ENCODE measurements around the gene CELF3. TPM values are rescaled to one million over a fixed set of nuclear protein-coding genes. Genes with fewer than 3 reads are reported as not detected.
"Not testable (repeated sequence)": the region's sequence is repeated elsewhere in the genome, so short reads cannot be mapped to it uniquely, and the experiment has no call there.

Gene CELF3
- total RNA-seq, result not detected in 2 replicates
- polyA plus RNA-seq (2012), result not detected

- DNase-seq (ENCODE audit: low read depth), result peak; percentile 40
Measured at GRCh38 chr1:151716771-151717631, at the start of gene CELF3. Gene CELF3, minus strand, starts transcription at chr1:151716803. Its CDS starts 783 bp downstream, at chr1:151716020.

- no peak for DNase-seq (ENCODE audit: low read depth)
Measured at GRCh38 chr1:151763990-151764389, 47.4 kb upstream of the CELF3 start.

GRCh38 chr1:151762941-151763921, 46.6 kb upstream of the CELF3 start, which contains the start of gene MRPL9:
Gene MRPL9, minus strand, starts transcription at chr1:151763496. Its CDS starts 17 bp downstream, at chr1:151763479.
- DNase-seq (ENCODE audit: low read depth), result peak; percentile 93

GRCh38 chr1:151760597-151761385, 44.2 kb upstream of the CELF3 start:
- no peak for DNase-seq (ENCODE audit: low read depth)

- DNase-seq (ENCODE audit: low read depth), result no peak
Measured at GRCh38 chr1:151759241-151759640, 42.6 kb upstream of the CELF3 start.

- no peak for DNase-seq (ENCODE audit: low read depth)
Measured at GRCh38 chr1:151756291-151756690, 39.7 kb upstream of the CELF3 start.

GRCh38 chr1:151741516-151741915, 24.9 kb upstream of the CELF3 start:
- no peak for DNase-seq (ENCODE audit: low read depth)

- DNase-seq (ENCODE audit: low read depth), result no peak
Measured at GRCh38 chr1:151739590-151740355, 23.2 kb upstream of the CELF3 start.

GRCh38 chr1:151737479-151737878, 20.9 kb upstream of the CELF3 start:
- no peak for DNase-seq (ENCODE audit: low read depth)

- no peak for DNase-seq (ENCODE audit: low read depth)
Measured at GRCh38 chr1:151737026-151737425, 20.4 kb upstream of the CELF3 start.

GRCh38 chr1:151733995-151734394, 17.4 kb upstream of the CELF3 start:
- not testable (repeated sequence) for DNase-seq (ENCODE audit: low read depth)

GRCh38 chr1:151733126-151733525, 16.5 kb upstream of the CELF3 start:
- no peak for DNase-seq (ENCODE audit: low read depth)

GRCh38 chr1:151729966-151730291, 13.3 kb upstream of the CELF3 start:
- no peak for DNase-seq (ENCODE audit: low read depth)

- no peak for DNase-seq (ENCODE audit: low read depth)
Measured at GRCh38 chr1:151729157-151729965, 12.8 kb upstream of the CELF3 start.

GRCh38 chr1:151728151-151729054, 11.8 kb upstream of the CELF3 start:
- DNase-seq (ENCODE audit: low read depth), result peak; percentile 63

- DNase-seq (ENCODE audit: low read depth), result no peak
Measured at GRCh38 chr1:151723726-151724370, 7.2 kb upstream of the CELF3 start.

- DNase-seq (ENCODE audit: low read depth), result no peak
Measured at GRCh38 chr1:151721788-151722510, 5.3 kb upstream of the CELF3 start.

Data from myocyte (in vitro differentiated cells).